Measurements from ENCODE around the gene CEP85L. TPM values are rescaled to one million over a fixed set of nuclear protein-coding genes. Genes with fewer than 3 reads are reported as not detected.

CEP85L gene
- total and polyA plus RNA-seq, 2 experiments from 2014 or later, result 9.1 to 10.1 TPM

GRCh38 chr6:118589186-118589585 lies 62.2 kb downstream of the CEP85L start (continued):
- TF ChIP-seq EZH2 (IDR thresholded peaks at IDR 0.05; ENCODE audit: low read depth, unreplicated experiment), result no peak

GRCh38 chr6:118588626-118589025 lies 62.8 kb downstream of the CEP85L start:
- H3K27me3 Mint-ChIP-seq (ENCODE audit: insufficient read depth, low read depth, poor library complexity), result peaks cover 7% of the 10 kb centered on the region
- TF ChIP-seq ZNF462 (CRISPR knock-in tag; IDR thresholded peaks at IDR 0.05) (no peak), NANOG (IDR thresholded peaks at IDR 0.05; ENCODE audit: borderline replicate concordance) (no peak), EZH2phosphoT487 (IDR thresholded peaks at IDR 0.05; ENCODE audit: unreplicated experiment) (no peak)
- TF ChIP-seq, protein P1, sequence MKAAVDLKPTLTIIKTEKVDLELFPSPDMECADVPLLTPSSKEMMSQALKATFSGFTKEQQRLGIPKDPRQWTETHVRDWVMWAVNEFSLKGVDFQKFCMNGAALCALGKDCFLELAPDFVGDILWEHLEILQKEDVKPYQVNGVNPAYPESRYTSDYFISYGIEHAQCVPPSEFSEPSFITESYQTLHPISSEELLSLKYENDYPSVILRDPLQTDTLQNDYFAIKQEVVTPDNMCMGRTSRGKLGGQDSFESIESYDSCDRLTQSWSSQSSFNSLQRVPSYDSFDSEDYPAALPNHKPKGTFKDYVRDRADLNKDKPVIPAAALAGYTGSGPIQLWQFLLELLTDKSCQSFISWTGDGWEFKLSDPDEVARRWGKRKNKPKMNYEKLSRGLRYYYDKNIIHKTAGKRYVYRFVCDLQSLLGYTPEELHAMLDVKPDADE (IDR thresholded peaks at IDR 0.05), result no peak
- no peaks in the 10 kb centered on the region for H3K79me2 ChIP-seq (replicated peaks; ENCODE audit: insufficient read depth)
- no peaks in the 10 kb centered on the region for H3K36me3 Mint-ChIP-seq (ENCODE audit: low read depth)
- no peaks in the 10 kb centered on the region for H3K36me3 ChIP-seq (ENCODE audit: insufficient read depth)
- ATAC-seq (no peak), DNase-seq (ENCODE audit: low spot score) (no peak)
- no peaks in the 10 kb centered on the region for H4K20me1 ChIP-seq (replicated peaks; ENCODE audit: insufficient read depth)
- no peaks in the 10 kb centered on the region for H3F3A ChIP-seq (replicated peaks; ENCODE audit: low read depth)
- no peaks in the 10 kb centered on the region for H3K27me3 ChIP-seq (ENCODE audit: insufficient read depth)
- H3K4me3 ChIP-seq, result no peak overlapping the region
- H3K27ac Mint-ChIP-seq, result no peak overlapping the region
- no peaks in the 10 kb centered on the region for H3K9me2 ChIP-seq (ENCODE audit: insufficient read depth)
- no peak overlapping the region for H2AFZ ChIP-seq
- H3K4me3 Mint-ChIP-seq, result no peak overlapping the region
- H3K27ac ChIP-seq (ENCODE audit: low read depth), result no peak overlapping the region
- H3K4me2 ChIP-seq, result no peak overlapping the region
- H3K4me1 ChIP-seq (ENCODE audit: insufficient read depth), result peaks cover 18% of the 10 kb centered on the region
- peaks cover 17% of the 10 kb centered on the region for H3K4me1 Mint-ChIP-seq
- H3K9me3 Mint-ChIP-seq, result no peaks in the 10 kb centered on the region
